ENCODE results near the gene RFC5.

DNA sequence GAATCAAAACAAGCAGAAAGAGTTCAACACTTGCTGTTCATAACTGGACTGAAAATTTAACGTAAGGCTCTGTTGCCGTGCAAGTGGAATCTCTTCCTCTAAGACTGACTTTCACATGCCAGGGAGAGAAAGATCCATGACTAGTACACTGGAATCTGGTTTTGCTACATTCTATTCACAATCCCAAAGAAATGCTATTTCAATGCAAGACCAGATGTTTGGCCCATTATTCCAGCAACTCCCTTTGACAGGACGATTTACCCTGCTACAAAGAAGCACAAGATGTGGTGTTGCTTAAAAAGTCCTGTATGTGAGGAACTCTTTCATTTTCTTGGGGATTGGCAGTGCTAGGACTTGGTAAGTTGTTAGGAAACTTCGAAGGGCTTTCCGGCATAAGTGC, 17.4 kb downstream of the RFC5 start:
- TF ChIP-seq, protein P1, sequence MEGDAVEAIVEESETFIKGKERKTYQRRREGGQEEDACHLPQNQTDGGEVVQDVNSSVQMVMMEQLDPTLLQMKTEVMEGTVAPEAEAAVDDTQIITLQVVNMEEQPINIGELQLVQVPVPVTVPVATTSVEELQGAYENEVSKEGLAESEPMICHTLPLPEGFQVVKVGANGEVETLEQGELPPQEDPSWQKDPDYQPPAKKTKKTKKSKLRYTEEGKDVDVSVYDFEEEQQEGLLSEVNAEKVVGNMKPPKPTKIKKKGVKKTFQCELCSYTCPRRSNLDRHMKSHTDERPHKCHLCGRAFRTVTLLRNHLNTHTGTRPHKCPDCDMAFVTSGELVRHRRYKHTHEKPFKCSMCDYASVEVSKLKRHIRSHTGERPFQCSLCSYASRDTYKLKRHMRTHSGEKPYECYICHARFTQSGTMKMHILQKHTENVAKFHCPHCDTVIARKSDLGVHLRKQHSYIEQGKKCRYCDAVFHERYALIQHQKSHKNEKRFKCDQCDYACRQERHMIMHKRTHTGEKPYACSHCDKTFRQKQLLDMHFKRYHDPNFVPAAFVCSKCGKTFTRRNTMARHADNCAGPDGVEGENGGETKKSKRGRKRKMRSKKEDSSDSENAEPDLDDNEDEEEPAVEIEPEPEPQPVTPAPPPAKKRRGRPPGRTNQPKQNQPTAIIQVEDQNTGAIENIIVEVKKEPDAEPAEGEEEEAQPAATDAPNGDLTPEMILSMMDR (IDR thresholded peaks at IDR 0.05) = no peak
- TF ChIP-seq POLR2A (IDR thresholded peaks at IDR 0.05) = no peak

Measured in Peyer's patch (tissue), 4 donors.